ENCODE results near the gene ACOT13.
A peak's percentile ranks its signal among the peaks of the same experiment; 100 is the strongest.
"Not testable (repeated sequence)": the region's sequence is repeated elsewhere in the genome, so short reads cannot be mapped to it uniquely, and the experiment has no call there.

The ACOT13 gene

GRCh38 chr6:24666641-24667377, at the start of gene ACOT13, which contains the start of gene TDP2:
TSS of gene ACOT13 (plus strand) at chr6:24667077. CDS start at chr6:24667264, 187 bp downstream.
TSS of gene TDP2 (minus strand) at chr6:24666899. CDS start at chr6:24666862, 37 bp downstream.
- in situ Hi-C loops (cut with HindIII; ENCODE audit: low pct_ligation_motif_present, low pct_unique_long_range_greater_than_20kb, low sequenced_read_pairs) = no loop called here

GRCh38 chr6:24619661-24620060, 47.2 kb upstream of the ACOT13 start:
- in situ Hi-C loops (cut with HindIII; ENCODE audit: low pct_ligation_motif_present, low pct_unique_long_range_greater_than_20kb, low sequenced_read_pairs) = no loop called here
- no peak for DNase-seq

More at GRCh38 chr6:24666641-24667377, at the start of gene ACOT13, which contains the start of gene TDP2:
- DNase-seq = peak; percentile 94

GRCh38 chr6:24620637-24621036, 46.2 kb upstream of the ACOT13 start:
- DNase-seq = no peak
- in situ Hi-C loops (cut with HindIII; ENCODE audit: low pct_ligation_motif_present, low pct_unique_long_range_greater_than_20kb, low sequenced_read_pairs) = no loop called here

- DNase-seq = no peak
- in situ Hi-C loops (cut with HindIII; ENCODE audit: low pct_ligation_motif_present, low pct_unique_long_range_greater_than_20kb, low sequenced_read_pairs) = no loop called here
Measured at GRCh38 chr6:24621626-24622289, 45.1 kb upstream of the ACOT13 start.

- no peak for DNase-seq
- in situ Hi-C loops (cut with HindIII; ENCODE audit: low pct_ligation_motif_present, low pct_unique_long_range_greater_than_20kb, low sequenced_read_pairs) = no loop called here
Measured at GRCh38 chr6:24630856-24631505, 35.9 kb upstream of the ACOT13 start.

- in situ Hi-C loops (cut with HindIII; ENCODE audit: low pct_ligation_motif_present, low pct_unique_long_range_greater_than_20kb, low sequenced_read_pairs) = no loop called here
- DNase-seq = no peak
Measured at GRCh38 chr6:24631671-24632070, 35.2 kb upstream of the ACOT13 start.

GRCh38 chr6:24632573-24632972, 34.3 kb upstream of the ACOT13 start:
- in situ Hi-C loops (cut with HindIII; ENCODE audit: low pct_ligation_motif_present, low pct_unique_long_range_greater_than_20kb, low sequenced_read_pairs) = no loop called here
- no peak for DNase-seq

- in situ Hi-C loops (cut with HindIII; ENCODE audit: low pct_ligation_motif_present, low pct_unique_long_range_greater_than_20kb, low sequenced_read_pairs) = no loop called here
- no peak for DNase-seq
Measured at GRCh38 chr6:24636681-24637080, 30.2 kb upstream of the ACOT13 start.

- in situ Hi-C loops (cut with HindIII; ENCODE audit: low pct_ligation_motif_present, low pct_unique_long_range_greater_than_20kb, low sequenced_read_pairs) = no loop called here
- DNase-seq = no peak
Measured at GRCh38 chr6:24640166-24640565, 26.7 kb upstream of the ACOT13 start.

- DNase-seq; in situ Hi-C loops (cut with HindIII; ENCODE audit: low pct_ligation_motif_present, low pct_unique_long_range_greater_than_20kb, low sequenced_read_pairs): not testable (repeated sequence)
Measured at GRCh38 chr6:24640631-24641030, 26.2 kb upstream of the ACOT13 start.

- in situ Hi-C loops (cut with HindIII; ENCODE audit: low pct_ligation_motif_present, low pct_unique_long_range_greater_than_20kb, low sequenced_read_pairs) = no loop called here
- DNase-seq = no peak
Measured at GRCh38 chr6:24642061-24642460, 24.8 kb upstream of the ACOT13 start.

- in situ Hi-C loops (cut with HindIII; ENCODE audit: low pct_ligation_motif_present, low pct_unique_long_range_greater_than_20kb, low sequenced_read_pairs) = no loop called here
- no peak for DNase-seq
Measured at GRCh38 chr6:24643920-24644319, 23.0 kb upstream of the ACOT13 start.

GRCh38 chr6:24644377-24644776, 22.5 kb upstream of the ACOT13 start:
- in situ Hi-C loops (cut with HindIII; ENCODE audit: low pct_ligation_motif_present, low pct_unique_long_range_greater_than_20kb, low sequenced_read_pairs) = no loop called here
- DNase-seq = no peak

GRCh38 chr6:24646771-24647170, 20.1 kb upstream of the ACOT13 start:
- in situ Hi-C loops (cut with HindIII; ENCODE audit: low pct_ligation_motif_present, low pct_unique_long_range_greater_than_20kb, low sequenced_read_pairs) = no loop called here
- peak; percentile 67 for DNase-seq

- in situ Hi-C loops (cut with HindIII; ENCODE audit: low pct_ligation_motif_present, low pct_unique_long_range_greater_than_20kb, low sequenced_read_pairs) = no loop called here
- DNase-seq = no peak
Measured at GRCh38 chr6:24648276-24648675, 18.6 kb upstream of the ACOT13 start.

- in situ Hi-C loops (cut with HindIII; ENCODE audit: low pct_ligation_motif_present, low pct_unique_long_range_greater_than_20kb, low sequenced_read_pairs) = no loop called here
- no peak for DNase-seq
Measured at GRCh38 chr6:24649691-24650090, 17.2 kb upstream of the ACOT13 start.

- DNase-seq = no peak
- in situ Hi-C loops (cut with HindIII; ENCODE audit: low pct_ligation_motif_present, low pct_unique_long_range_greater_than_20kb, low sequenced_read_pairs) = no loop called here
Measured at GRCh38 chr6:24650365-24650764, 16.5 kb upstream of the ACOT13 start.

- no peak for DNase-seq
- in situ Hi-C loops (cut with HindIII; ENCODE audit: low pct_ligation_motif_present, low pct_unique_long_range_greater_than_20kb, low sequenced_read_pairs) = no loop called here
Measured at GRCh38 chr6:24655215-24655614, 11.7 kb upstream of the ACOT13 start.

Measured in ACHN (cell line).